ENCODE data around the gene ZSCAN2.
"Not testable (repeated sequence)": the region's sequence is repeated elsewhere in the genome, so short reads cannot be mapped to it uniquely, and the experiment has no call there.

ZSCAN2 gene

DNA sequence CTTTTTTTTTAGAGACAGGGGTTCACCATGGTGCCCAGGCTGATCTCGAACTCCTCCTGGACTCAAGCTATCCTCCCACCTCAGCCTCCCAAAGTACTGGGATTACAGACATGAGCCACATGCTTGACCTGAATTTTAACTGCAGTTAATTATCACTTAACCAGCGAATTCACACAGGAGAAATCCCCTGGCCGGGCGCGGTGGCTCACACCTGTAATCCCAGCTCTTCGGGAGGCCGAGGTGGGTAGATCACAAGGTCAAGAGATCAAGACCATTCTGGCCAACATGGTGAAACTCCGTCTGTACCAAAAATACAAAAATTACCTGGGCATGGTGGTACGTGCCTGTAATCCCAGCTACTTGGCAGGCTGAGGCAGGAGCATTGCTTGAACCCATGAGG, 41.1 kb downstream of the ZSCAN2 start:
- not testable (repeated sequence) for DNase-seq (ENCODE audit: low spot score)

DNA sequence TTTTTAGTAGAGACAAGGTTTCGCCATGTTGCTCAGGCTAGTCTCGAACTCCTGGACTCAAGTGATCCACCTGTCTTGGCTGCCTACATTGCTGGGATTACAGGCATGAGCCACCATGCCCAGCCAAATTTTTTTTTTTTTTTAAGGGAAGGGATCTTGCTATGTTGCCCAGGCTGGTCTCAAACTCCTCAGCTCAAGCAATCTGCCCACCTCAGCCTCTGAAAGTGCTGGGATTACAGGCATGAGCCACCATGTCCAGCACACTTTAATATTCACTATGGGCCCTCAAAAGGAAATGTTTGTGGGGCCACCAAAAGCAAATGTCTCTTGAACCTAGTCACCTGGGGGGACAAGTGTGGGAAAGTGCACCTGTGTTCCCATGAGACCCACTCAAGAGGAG, 41.8 kb downstream of the ZSCAN2 start:
- DNase-seq (ENCODE audit: low spot score), result not testable (repeated sequence)

DNA sequence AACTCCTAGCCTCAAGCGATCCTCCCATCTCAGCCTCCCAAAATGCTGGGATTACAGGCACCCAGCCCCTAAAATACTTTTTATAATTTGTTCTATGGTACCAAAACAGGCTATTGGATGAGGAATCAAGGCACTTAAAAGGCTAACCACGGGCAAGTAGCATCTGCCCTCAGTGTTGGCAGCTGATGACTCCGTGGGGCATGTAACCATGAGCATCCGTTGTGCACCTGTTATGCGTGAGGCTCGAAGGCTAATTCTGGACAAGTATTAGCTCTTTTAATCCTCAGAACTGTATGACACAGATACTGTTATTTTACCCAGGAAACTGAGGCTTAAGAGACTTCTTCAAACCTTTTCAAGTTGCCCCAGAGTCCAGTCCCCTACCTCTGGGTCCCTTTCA, 43.0 kb downstream of the ZSCAN2 start:
- DNase-seq (ENCODE audit: low spot score), result no peak

DNA sequence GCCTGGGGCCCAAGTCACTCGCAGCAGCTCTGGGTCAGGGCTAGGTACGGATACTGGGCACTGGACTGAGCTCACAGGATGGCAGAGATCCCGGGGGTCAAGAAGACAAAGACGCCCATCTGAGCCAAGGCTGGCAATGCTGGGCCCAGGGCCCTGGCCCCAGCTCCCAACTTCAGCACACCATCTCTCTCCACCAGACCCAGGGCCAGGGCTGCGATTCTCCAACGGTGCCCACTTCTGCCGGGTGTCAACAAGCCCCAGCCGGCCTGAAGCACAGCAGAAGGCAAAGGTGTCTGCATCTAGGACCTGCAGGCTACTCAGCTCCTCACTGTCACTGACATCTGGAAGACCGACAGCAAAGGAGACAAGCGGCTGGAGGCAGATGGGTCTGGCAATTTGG, 44.7 kb downstream of the ZSCAN2 start:
- DNase-seq (ENCODE audit: low spot score), result no peak

DNA sequence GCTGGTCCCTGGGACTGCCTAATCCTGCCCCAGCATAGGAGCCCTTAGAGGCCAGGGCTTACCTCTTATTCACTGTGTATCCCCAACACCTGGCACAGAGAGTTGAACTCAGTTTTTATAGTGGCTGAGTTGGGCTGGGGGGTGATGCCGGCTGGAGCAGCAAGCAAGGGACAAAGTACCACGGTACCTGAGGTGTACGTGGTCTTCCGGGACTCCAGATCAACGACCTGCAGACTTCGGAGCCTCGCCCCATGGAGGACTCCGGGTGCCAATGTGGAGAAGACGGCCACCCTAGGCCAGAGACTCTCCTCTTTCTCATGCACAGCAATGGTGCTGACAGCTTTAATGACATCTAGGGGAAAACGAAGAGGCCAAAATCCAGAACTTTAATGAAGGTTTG, 45.2 kb downstream of the ZSCAN2 start:
- DNase-seq (ENCODE audit: low spot score), result no peak

DNA sequence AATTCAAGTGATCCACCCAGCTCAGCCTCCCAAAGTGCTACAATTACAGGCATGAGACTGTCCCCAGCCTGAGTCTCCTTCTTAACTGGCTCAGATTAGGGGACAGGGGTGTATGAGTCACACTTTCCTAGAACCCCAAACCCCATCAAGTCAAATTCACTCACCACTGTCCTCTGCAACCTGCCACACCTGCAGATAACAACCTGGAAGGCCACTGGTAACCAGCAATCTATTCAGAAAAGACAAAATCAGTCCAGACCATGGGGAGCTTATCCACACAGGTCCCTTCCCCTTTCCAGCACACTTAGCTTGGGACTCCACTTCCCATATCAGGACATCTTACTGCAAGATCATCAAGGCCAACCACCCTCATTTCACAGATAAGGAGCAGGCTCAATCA, 46.9 kb downstream of the ZSCAN2 start:
- DNase-seq (ENCODE audit: low spot score), result no peak

DNA sequence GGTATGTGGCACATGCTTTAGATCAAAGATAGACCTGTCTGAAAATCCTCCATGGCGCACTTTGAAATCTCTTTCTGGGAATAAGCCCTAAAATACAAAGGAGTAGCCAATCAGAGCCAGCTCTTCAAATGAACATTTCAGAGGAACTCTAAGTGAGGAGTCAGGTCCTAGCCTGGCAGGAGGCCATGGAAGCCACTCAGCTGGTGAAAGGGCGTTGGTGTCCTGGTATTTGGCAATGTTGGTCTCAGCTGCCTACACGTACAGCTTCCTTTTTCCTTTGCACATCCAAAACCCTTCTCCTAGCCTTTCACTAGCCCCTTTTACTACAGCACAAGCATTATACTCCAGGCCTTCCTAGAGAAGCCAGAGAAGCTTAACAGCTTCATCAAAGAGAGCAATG, 47.7 kb downstream of the ZSCAN2 start:
- no peak for DNase-seq (ENCODE audit: low spot score)

DNA sequence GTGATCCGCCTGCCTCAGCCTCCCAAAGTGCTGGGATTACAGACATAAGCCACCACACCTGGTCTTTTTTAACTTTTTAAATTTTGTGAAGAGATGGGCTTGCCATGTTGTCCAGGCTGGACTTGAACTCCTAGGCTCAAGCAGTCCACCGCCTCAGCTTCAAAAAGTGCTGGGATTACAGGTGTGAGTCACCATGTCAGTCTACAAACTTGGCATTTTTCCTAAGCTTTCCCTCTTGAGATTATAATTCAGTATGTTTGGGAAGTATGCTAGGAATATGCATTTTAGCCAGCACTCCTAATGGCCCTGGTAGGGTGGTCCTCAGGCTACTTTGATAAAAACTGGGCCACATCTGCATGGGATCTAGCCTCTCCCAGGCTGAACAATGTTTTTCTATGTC, 48.9 kb downstream of the ZSCAN2 start:
- DNase-seq (ENCODE audit: low spot score), result no peak

DNA sequence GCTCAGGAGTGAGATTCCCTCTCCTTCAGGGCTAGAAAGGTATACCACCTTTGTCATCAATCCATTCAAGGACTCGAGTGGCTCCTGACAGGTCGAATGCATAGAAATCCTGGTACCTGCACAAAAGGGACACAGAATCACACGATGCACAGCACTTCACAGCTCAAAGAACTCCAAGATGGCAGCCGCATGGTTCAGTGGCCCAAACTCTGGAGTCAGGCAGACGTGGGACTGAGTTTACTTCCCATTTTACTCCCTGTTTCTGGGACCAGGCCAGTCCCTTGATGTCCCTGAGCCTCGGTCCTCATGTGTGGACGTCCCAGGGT, 52.7 kb downstream of the ZSCAN2 start:
- DNase-seq (ENCODE audit: low spot score), result no peak

DNA sequence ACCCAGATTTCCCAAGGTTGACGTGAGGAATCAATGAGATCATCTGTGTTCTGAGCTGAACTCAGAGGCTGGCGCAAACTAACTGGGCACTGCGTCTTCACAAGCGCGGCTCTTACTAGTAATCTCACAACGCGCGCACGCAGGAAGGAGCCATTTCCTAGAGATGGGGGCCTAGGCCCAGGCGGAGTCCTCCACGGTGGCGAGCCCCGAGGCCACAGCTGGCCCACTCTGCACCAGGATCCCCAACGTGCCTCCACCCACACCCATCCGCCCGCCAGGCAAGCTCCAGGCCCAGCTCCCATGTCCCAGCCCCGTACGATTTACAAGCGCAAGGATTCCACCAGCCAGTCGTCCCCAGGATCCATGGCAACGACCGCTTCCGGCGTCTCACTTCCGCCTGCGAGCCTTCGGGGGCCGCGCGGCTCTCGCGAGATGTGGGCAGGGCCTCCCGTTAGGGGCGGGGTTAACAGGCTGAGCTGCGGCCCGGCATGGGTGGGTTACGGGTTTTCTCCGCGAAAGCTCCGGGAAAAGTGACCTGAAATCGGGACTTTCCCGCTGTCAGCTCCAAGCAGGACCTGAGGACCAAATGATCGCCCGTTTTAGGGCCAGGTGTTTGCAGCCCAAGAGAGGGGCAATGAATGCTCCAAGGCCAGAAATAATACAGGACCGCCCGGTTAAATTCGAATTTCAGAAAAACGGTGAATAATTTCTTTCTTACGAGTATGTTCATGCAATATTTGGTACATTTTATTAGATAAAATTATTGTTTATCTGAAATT, 53.3 kb downstream of the ZSCAN2 start, which contains the start of gene WDR73:
Gene WDR73, minus strand, starts transcription at position 374 of the 779 bp plus-strand sequence. Its CDS starts 9 bp downstream, at position 365.
- peak; percentile 97 for DNase-seq (ENCODE audit: low spot score)

DNA sequence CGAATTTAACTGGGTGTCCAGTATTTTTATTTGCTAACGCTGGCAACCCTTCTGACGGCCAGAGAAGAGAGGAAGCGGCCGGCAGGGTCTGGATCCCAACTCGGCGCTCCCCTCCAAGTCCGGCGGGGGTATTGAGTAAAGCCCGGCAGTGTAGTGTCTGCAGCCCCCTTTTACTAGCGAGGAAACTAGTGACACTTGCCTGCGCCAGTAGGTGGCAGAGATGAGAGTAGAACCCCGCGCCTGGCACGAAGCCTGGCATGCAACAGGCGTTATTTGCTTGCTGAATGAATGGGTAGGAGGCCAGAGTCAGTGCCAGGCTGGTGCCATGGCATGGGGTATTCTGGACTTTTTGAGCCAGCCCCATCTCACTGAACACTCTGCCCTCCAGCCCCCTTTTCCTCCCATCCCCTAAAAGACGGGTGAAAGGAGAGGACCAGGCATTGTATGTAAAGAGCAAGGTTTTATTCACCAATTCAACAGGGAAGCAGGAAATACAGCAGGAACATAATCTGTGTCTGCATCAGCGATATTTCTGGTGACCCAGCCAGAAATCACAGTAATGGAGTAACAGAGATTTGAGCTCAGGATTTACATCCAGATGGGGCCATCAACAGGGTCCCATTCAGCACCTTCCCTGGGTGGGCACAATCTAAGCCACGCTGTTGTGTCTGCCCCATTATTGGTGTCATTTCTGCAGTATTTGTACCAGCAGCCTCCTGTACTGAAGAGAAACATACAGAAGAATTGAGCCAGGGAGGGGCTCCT, 54.1 kb downstream of the ZSCAN2 start:
- DNase-seq (ENCODE audit: low spot score), result peak; percentile 88

DNA sequence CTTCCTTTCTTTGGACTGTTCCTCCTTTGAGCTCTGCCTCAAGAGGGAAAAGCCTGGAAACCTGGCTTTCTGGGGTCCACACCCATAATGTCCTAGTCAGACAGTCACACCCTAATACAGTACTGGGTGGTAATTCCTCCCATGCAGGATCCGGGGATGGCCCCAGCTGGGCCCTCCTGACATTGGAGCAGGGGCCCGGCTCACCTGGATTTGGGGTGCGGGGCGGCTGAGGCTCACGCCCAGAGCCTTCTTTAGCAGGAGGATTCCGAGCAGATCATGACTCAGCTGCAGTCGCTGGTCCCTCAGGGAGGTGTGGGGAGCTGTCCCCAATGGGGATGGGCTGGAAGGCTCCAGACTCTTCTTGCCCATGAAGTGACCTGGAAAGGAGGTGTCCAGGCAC, 56.2 kb downstream of the ZSCAN2 start:
- DNase-seq (ENCODE audit: low spot score), result no peak

DNA sequence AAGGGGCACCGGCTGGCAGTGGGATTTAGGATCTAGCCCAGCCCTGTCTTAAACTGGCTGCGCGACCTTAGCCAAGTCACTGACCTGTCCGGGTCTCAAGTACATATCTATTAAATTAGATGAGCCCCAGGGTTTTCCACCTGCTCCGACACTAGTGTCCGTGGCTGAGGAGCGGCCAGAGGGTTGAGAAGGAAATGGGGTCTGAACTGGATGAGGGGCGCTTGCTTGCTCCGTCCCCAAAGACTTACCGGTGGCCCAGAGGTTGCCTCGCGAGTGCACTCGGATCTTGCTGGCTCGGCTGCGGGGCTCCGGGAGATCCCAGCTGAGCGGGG, 56.9 kb downstream of the ZSCAN2 start:
- no peak for DNase-seq (ENCODE audit: low spot score)

DNA sequence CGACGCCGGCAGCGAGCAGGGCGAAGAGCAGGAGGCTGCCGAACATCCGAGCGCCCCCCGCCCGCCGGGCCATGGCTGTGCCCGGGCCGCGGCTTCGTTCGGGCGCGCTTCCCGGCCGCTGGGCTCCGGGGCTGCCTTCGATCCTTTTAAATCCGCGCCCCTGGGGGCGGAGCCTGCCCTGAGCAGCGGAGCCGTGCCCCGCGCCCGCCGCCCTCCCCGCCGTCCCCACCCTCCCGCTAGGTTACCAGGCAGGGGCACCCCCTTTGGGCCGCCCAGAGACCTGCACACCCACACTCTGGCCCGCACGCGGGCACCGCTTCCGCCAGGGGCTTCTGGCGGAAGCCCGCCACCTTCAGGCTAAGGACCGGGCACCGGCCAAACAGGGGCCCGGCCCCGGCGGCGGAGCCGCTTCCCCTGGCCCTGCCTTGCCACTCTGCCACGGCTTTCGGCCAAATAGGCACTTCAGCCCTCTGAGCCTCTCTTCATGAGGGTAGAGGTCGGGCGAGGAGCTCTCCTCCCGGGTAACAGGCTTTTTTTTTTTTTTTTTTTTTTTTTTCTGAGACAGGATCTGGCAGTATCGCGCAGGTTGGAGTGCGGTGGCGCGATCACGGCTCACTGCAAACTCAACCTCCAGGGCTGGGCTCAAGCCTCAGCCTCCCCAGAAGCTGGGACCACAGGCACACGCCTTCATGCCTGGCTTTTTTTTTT, 57.4 kb downstream of the ZSCAN2 start, which contains the start of gene NMB:
Gene NMB, minus strand, starts transcription at position 120 of the 708 bp plus-strand sequence. Its CDS starts 47 bp downstream, at position 73.
- peak; percentile 94 for DNase-seq (ENCODE audit: low spot score)

DNA sequence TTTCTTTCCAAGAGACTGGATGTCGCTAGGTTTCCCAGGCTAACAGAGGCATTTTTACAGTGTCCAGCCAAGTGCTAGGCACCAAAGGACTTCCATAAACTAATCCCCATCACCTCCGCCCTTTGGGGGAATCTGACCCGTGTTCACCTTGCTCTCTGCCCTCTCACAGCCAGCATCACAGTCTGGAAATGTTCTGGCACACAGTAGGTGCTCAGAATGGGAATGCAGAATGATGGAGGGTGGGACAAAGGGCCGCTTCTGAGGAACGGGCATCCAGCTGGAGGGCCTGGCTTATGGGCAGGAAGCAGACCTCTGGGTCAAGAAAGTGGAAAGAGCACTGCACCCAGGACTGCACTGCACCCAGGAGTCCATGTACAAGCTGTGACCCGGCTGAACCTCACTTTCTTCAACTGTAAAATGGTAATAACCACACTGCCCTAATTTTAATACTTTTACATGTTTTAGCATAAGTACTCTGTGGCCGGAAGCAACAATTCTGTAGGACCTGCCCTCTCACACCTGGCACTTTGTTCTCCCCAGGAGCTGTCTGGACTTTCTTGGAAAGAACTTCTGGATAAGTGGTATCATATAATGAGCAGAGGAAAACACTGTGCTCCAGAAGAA, 58.1 kb downstream of the ZSCAN2 start:
- no peak for DNase-seq (ENCODE audit: low spot score)

DNA sequence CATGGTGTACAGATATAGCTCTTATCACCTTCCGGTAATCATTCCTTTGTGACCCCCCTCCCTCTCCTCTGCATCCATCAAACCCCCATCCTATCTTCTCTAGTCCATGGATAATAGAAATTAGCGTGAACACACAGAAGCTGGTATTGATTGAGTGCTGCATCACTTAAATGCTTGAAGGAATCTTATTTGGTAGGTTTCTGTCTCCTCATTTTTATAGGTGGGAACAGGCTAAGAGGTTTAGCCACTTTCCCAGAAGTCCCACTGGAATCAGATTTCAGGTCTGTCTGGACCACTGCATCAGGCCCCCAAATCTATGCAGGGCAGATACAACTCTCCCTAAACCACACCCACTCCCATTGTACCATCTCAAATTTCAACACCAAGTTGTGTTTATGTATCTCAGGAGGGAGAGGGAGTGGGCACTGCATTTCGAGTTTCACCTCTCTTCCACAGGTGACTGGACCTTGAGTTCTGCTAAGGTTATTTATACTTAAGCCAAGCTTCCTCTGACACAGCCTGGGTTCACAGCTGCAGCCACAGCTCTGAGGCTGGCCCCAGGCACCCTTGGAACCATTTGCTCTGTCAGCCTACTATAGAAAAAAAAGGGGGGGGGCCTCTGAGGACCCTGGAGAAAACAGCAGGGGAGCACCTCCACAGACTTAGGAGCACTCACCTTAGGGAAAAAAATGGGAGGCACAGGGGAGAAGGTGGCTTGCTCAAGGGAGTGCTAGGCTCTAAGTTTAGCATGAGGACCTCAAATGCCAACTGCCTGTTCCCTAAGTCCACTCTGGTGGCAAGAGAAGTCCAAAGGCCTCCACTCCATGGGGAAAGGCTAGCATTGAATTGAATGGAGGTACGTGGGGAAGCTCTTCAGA, 59.3 kb downstream of the ZSCAN2 start:
- no peak for DNase-seq (ENCODE audit: low spot score)

DNA sequence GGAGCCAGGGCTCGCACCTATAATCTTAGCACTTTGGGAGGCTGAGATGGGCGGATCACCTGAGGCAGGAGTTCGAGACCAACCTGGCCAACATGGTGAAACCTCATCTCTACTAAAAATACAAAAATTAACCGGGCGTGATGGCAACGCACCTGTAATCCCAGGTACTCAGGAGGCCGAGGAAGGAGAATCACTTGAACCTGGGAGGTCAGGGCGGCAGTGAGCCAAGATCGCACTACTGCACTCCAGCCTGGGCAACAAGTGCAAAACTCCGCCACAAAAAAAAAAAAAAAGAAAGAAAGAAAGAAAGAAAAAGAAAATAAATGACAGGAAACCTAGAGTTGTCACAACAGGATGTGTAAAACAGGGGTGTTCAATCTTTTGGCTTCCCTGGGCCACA, 60.2 kb downstream of the ZSCAN2 start:
- no peak for DNase-seq (ENCODE audit: low spot score)

DNA sequence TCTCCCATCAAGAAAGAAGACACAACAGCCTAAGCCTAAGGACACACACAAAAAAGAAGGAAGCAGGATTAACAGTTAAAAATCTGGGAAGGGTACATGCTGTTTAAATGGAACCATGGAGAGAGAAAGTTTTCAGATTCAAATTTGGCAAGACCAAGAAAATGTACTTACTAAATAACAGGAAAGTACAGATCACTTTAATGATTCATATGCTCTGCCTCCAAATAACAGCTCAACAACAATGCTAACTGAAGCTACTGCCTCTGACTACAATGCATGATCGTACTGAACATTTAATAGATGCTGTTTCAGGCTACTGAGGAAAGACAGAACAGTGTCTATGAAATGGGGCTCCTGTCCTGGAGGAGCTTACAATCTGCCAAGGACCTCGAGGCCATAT, 65.6 kb downstream of the ZSCAN2 start:
- no peak for DNase-seq (ENCODE audit: low spot score)

DNA sequence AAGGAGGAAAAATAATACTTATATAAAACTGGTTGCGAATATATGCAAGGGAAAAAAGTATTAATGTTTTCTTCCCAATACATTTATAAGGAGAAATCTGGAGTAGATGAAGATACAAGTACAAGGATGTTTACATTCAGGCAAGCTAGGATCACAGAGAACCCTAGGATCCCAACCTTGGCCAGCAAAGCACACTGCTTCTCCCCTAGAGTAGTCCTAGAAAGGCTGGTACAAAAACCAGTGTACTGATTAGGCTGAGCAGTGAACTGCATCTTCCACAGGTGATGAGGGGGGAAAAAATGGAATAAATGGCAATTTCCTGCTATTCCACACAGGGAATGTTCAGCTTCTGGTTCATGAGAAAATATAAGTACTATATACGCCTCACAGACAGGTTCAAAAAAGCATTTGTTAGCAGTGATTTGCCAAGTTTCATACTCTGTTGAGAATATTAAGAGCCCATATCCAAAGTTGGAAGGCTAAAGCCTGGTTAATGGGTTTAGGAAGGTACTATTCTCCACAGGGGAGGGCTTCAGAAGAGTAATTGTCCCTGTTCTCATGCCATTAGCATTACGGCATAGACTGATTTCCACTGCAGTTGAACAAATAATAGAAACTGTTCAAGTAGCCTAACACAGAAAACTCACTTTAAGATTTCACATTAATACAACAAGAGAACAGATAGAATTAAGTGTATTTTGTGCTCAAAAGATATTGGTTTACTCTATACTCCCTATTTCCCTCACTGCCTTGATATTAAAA, 67.6 kb downstream of the ZSCAN2 start:
- DNase-seq (ENCODE audit: low spot score), result no peak

DNA sequence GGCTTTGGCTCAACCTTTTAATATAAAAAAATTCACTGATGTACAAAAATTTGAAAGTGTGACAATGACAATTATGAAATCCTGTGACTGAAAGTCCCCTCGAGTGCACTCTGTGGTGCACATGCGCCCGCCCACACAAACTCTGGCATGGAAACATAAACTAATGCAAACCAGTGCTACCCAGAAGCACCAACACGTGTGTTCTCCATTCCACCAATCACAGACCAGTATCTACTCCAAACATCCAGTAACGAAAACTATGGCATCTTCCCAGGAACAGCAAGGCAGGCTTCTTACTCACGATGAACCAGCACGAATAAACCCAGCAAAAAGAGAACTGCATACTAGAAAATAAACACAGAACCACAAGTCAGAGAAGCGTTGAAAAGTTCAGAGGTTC, 68.9 kb downstream of the ZSCAN2 start:
- no peak for DNase-seq (ENCODE audit: low spot score)

DNA sequence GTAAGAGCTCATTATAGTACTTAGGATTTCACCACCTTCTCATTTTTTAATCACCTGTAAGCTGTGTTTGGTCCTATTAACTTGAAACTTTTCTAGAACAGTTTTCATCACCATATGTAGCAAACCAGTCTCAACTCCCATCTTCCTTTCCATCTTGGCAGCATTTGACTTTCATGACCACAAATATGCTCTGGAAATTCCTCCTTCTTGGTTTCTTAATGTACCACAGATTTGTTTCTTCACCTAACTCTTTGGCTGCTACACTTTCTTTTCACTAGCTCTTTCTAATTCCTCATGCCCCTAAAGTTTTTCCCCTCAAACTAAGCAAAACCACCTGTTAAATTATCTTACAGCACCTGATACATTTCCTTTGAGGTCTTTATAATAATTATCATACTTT, 70.4 kb downstream of the ZSCAN2 start:
- DNase-seq (ENCODE audit: low spot score), result no peak
